DMS53 (cell line): ENCODE measurements around the gene ALLC.

Experiments used
- DNase-seq: peaks from one replicate; lab custom pipeline; 2025; lab: John Stamatoyannopoulos, UW

The ALLC gene

GRCh38 chr2:3655871-3656761 lies 1.9 kb upstream of the ALLC start:
- no peak for DNase-seq

- peak; percentile 76 for DNase-seq
Observed at GRCh38 chr2:3656762-3657721, 958 bp upstream of the ALLC start.

GRCh38 chr2:3659447-3660432 lies 1.7 kb downstream of the ALLC start:
- DNase-seq: no peak

GRCh38 chr2:3660640-3661039 lies 2.6 kb downstream of the ALLC start:
- DNase-seq: peak; percentile 25

GRCh38 chr2:3661149-3661660 lies 3.2 kb downstream of the ALLC start:
- DNase-seq: no peak

GRCh38 chr2:3662239-3662638 lies 4.2 kb downstream of the ALLC start:
- DNase-seq: no peak

GRCh38 chr2:3664118-3664517 lies 6.1 kb downstream of the ALLC start:
- no peak for DNase-seq

GRCh38 chr2:3664925-3665324 lies 6.9 kb downstream of the ALLC start:
- peak; percentile 36 for DNase-seq

GRCh38 chr2:3665886-3666612 lies 8.0 kb downstream of the ALLC start:
- no peak for DNase-seq

- DNase-seq: peak; percentile 33
Observed at GRCh38 chr2:3666613-3666975, 8.6 kb downstream of the ALLC start.

- DNase-seq: peak; percentile 87
Observed at GRCh38 chr2:3667151-3667631, 9.2 kb downstream of the ALLC start.

- DNase-seq: no peak
Observed at GRCh38 chr2:3669656-3670055, 11.7 kb downstream of the ALLC start.

GRCh38 chr2:3670376-3670775 lies 12.4 kb downstream of the ALLC start:
- DNase-seq: no peak

GRCh38 chr2:3670941-3671340 lies 12.9 kb downstream of the ALLC start:
- DNase-seq: no peak

- no peak for DNase-seq
Observed at GRCh38 chr2:3672861-3673678, 15.1 kb downstream of the ALLC start.

- DNase-seq: no peak
Observed at GRCh38 chr2:3674066-3674845, 16.3 kb downstream of the ALLC start.

GRCh38 chr2:3675687-3676086 lies 17.7 kb downstream of the ALLC start:
- DNase-seq: no peak

- DNase-seq: no peak
Observed at GRCh38 chr2:3677436-3677835, 19.4 kb downstream of the ALLC start.

- DNase-seq: no peak
Observed at GRCh38 chr2:3678212-3678611, 20.2 kb downstream of the ALLC start.
